H1 (cell line): Measurements from ENCODE around the gene CADM1. TPM values are rescaled to one million over a fixed set of nuclear protein-coding genes. Genes with fewer than 3 reads are reported as not detected.

Source experiments
- CTCF ChIA-PET: fragments of 300-600 bp; sonication (Branson Sonifier 250); formaldehyde crosslinking; loops from one replicate; lab custom pipeline; 2021; ENCODE audit not compliant: partially characterized antibody; lab: Charles Lee
- POLR2A ChIA-PET: fragments of 300-600 bp; sonication (Branson Sonifier 250); formaldehyde crosslinking; loops from one replicate; lab custom pipeline; 2021; ENCODE audit warnings: inconsistent platforms; ENCODE audit not compliant: partially characterized antibody; lab: Charles Lee
- DNase-seq, 2 experiments: peaks; one replicate each; pipeline versions ENCODE4 v3.0.0 to v3.0.0-alpha.2; 2010 to 2022; ENCODE audit warnings: low spot score in 2 of 2, low read depth in 1 of 2, mixed read lengths in 1 of 2
- FAIRE-seq: peaks from 2 replicates; lab custom pipeline; 2011; peaks lifted over from hg19 to GRCh38; lab: Jason Lieb, UNC
- H2AFZ ChIP-seq: 2 replicates; pipeline ENCODE4 v1.8.1; 2012; ENCODE audit warnings: low read length, inconsistent platforms
- H2AK5ac ChIP-seq: 2 replicates; pipeline ENCODE4 v1.6.1; 2013; ENCODE audit warnings: low read depth, low read length
- H2BK120ac ChIP-seq: replicated peaks from 2 replicates; pipeline ENCODE3; 2013; ENCODE audit warnings: low read depth, low read length, inconsistent platforms
- H2BK12ac ChIP-seq: 2 replicates; pipeline ENCODE4 v1.6.1; 2013; ENCODE audit warnings: low read depth, low read length
- H2BK15ac ChIP-seq: 2 replicates; pipeline ENCODE4 v1.6.1; 2013; ENCODE audit warnings: low read length
- H2BK20ac ChIP-seq: 2 replicates; pipeline ENCODE4 v1.6.1; 2013; ENCODE audit warnings: low read length
- H2BK5ac ChIP-seq: 2 replicates; pipeline ENCODE4 v1.6.1; 2013; ENCODE audit warnings: low read depth, low read length
- H3K14ac ChIP-seq: 2 replicates; pipeline ENCODE4 v1.6.1; 2013; ENCODE audit warnings: inconsistent platforms; ENCODE audit not compliant: insufficient read length
- H3K18ac ChIP-seq: 2 replicates; pipeline ENCODE4 v1.6.1; 2013; ENCODE audit warnings: low read length; ENCODE audit errors: extremely low read depth
- H3K23ac ChIP-seq: 2 replicates; pipeline ENCODE4 v1.6.1; 2013; ENCODE audit warnings: inconsistent platforms; ENCODE audit not compliant: insufficient read length
- H3K23me2 ChIP-seq: 2 replicates; pipeline ENCODE4 v1.6.1; 2013; ENCODE audit warnings: low read depth, low read length
- H3K27ac ChIP-seq: 2 replicates; pipeline ENCODE4 v1.6.1; 2011; ENCODE audit warnings: low read depth, low read length, inconsistent platforms
- H3K27me3 ChIP-seq, 4 experiments: replicated peaks in 1 of 4; 1 replicate in 1 of 4; 2 replicates in 3 of 4; pipeline versions ENCODE4 v1.6.1 to v1.8.1; 2011 to 2013; ENCODE audit warnings: low read length in 3 of 4, mild to moderate bottlenecking in 3 of 4, inconsistent platforms in 2 of 4, mixed read lengths in 2 of 4, moderate library complexity in 1 of 4; ENCODE audit not compliant: control insufficient read depth in 3 of 4, insufficient read depth in 3 of 4; ENCODE audit errors: extremely low read depth in 1 of 4
- H3K36me3 ChIP-seq, 4 experiments: 2 replicates each; pipeline versions ENCODE4 v1.6.1 to v1.8.1; 2011 to 2013; ENCODE audit warnings: mild to moderate bottlenecking in 4 of 4, low read length in 3 of 4, moderate library complexity in 2 of 4, control low read depth in 1 of 4, inconsistent platforms in 1 of 4; ENCODE audit not compliant: insufficient read depth in 4 of 4, control insufficient read depth in 2 of 4
- H3K4ac ChIP-seq: replicated peaks from 2 replicates; pipeline ENCODE3; 2013; ENCODE audit warnings: low read length, low read depth, mixed read lengths, inconsistent platforms; ENCODE audit not compliant: insufficient read length
- H3K4me1 ChIP-seq, 4 experiments: replicated peaks in 1 of 4; 1 replicate in 1 of 4; 2 replicates in 3 of 4; pipeline versions ENCODE4 v1.6.1 to v1.8.1; 2011 to 2013; ENCODE audit warnings: low read length in 3 of 4, inconsistent platforms in 2 of 4, mixed read lengths in 1 of 4; ENCODE audit not compliant: insufficient read depth in 4 of 4, control insufficient read depth in 3 of 4
- H3K4me2 ChIP-seq, 2 experiments: 2 replicates each; pipeline versions ENCODE4 v1.6.1 to v1.8.1; 2011 to 2013; ENCODE audit warnings: low read depth in 2 of 2, low read length in 2 of 2, control low read depth in 1 of 2, inconsistent platforms in 1 of 2, mild to moderate bottlenecking in 1 of 2; ENCODE audit not compliant: insufficient read depth in 1 of 2
- H3K4me3 ChIP-seq, 4 experiments: fragments of 200-600, 300-600 bp in 1 of 4; sonication (generic), shearing (Covaris generic), sonication (Bioruptor Twin) in 1 of 4; 2 replicates each; pipeline versions ENCODE4 v1.5.1 to v1.8.1; 2011 to 2016; ENCODE audit warnings: low read length in 4 of 4, low read depth in 3 of 4, control low read depth in 2 of 4, inconsistent platforms in 2 of 4, mild to moderate bottlenecking in 2 of 4, mixed read lengths in 1 of 4, moderate library complexity in 1 of 4; ENCODE audit not compliant: insufficient read depth in 2 of 4; ENCODE audit errors: extremely low read depth in 1 of 4
- H3K56ac ChIP-seq: replicated peaks from 2 replicates; pipeline ENCODE3; 2013; ENCODE audit warnings: low read depth, mild to moderate bottlenecking, mixed read lengths, low read length, inconsistent platforms; ENCODE audit not compliant: insufficient read length
- H3K79me1 ChIP-seq: 2 replicates; pipeline ENCODE4 v1.6.1; 2013; ENCODE audit warnings: low read depth, low read length, control low read depth
- H3K79me2 ChIP-seq, 2 experiments: 2 replicates each; pipeline versions ENCODE4 v1.6.1 to v1.8.1; 2012 to 2013; ENCODE audit warnings: low read length in 2 of 2, mild to moderate bottlenecking in 2 of 2, inconsistent platforms in 1 of 2; ENCODE audit not compliant: insufficient read depth in 2 of 2, control insufficient read depth in 1 of 2
- H3K9ac ChIP-seq, 4 experiments: replicated peaks in 1 of 4; 1 replicate in 1 of 4; 2 replicates in 3 of 4; pipeline versions ENCODE4 v1.6.1 to v1.8.1; 2011 to 2013; ENCODE audit warnings: low read depth in 3 of 4, low read length in 3 of 4, control low read depth in 2 of 4, mild to moderate bottlenecking in 2 of 4, moderate library complexity in 2 of 4, inconsistent platforms in 1 of 4; ENCODE audit errors: extremely low read depth in 1 of 4
- H3K9me3 ChIP-seq, 2 experiments: 2 replicates each; pipeline versions ENCODE4 v1.6.1 to v1.8.1; 2012 to 2013; ENCODE audit warnings: mild to moderate bottlenecking in 2 of 2, moderate library complexity in 2 of 2, control low read depth in 1 of 2, inconsistent platforms in 1 of 2, low read depth in 1 of 2, low read length in 1 of 2, mixed read lengths in 1 of 2; ENCODE audit not compliant: insufficient read depth in 2 of 2
- H4K20me1 ChIP-seq, 2 experiments: replicated peaks in 1 of 2; 2 replicates each; pipeline versions ENCODE3 to v1.8.1; 2011 to 2013; ENCODE audit warnings: inconsistent platforms in 2 of 2, low read length in 2 of 2, mild to moderate bottlenecking in 1 of 2; ENCODE audit not compliant: insufficient read depth in 2 of 2, control insufficient read depth in 1 of 2
- H4K5ac ChIP-seq: 2 replicates; pipeline ENCODE4 v1.6.1; 2013; ENCODE audit warnings: low read length, low read depth, mixed read lengths, inconsistent platforms; ENCODE audit not compliant: insufficient read length
- H4K8ac ChIP-seq: 2 replicates; pipeline ENCODE4 v1.8.0; 2013; ENCODE audit warnings: mild to moderate bottlenecking, moderate library complexity, low read length, inconsistent platforms; ENCODE audit not compliant: insufficient read depth; ENCODE audit errors: extremely low read depth
- H4K91ac ChIP-seq: replicated peaks from 2 replicates; pipeline ENCODE3; 2013; ENCODE audit warnings: low read length, mixed read lengths, inconsistent platforms; ENCODE audit not compliant: insufficient read length
- CHD1 ChIP-seq: IDR thresholded peaks from 2 replicates; pipeline ENCODE4 v1.6.1; 2012; ENCODE audit warnings: low read depth, low read length, improper control_type of control experiment
- EZH2 ChIP-seq: fragments of 200-600 bp; sonication (generic); IDR thresholded peaks from 2 replicates; pipeline ENCODE4 v1.7.1; 2012; ENCODE audit warnings: low read depth, mild to moderate bottlenecking, moderate library complexity, low read length, inconsistent platforms; ENCODE audit not compliant: severe bottlenecking
- FOSL1 ChIP-seq: IDR thresholded peaks from 2 replicates; pipeline ENCODE4 v1.6.1; 2011; ENCODE audit warnings: mild to moderate bottlenecking, low read depth, low read length, moderate library complexity; ENCODE audit not compliant: insufficient read depth
- HDAC6 ChIP-seq: IDR thresholded peaks from one replicate; pipeline ENCODE4 v1.7.1; 2012; ENCODE audit warnings: low read depth, mild to moderate bottlenecking, inconsistent platforms, low read length, moderate library complexity
- KDM5A ChIP-seq: fragments of 200-600 bp; IDR thresholded peaks from 2 replicates; pipeline ENCODE4 v1.7.1; 2012; ENCODE audit warnings: mild to moderate bottlenecking, low read length, inconsistent platforms, mixed read lengths
- MAFK ChIP-seq: IDR thresholded peaks from 2 replicates; pipeline ENCODE4 v1.6.1; 2012; ENCODE audit warnings: low read depth, mild to moderate bottlenecking, improper control_type of control experiment, low read length
- POU5F1 ChIP-seq: IDR thresholded peaks from 2 replicates; pipeline ENCODE4 v1.6.1; 2011; ENCODE audit warnings: low read depth, mild to moderate bottlenecking, low read length, moderate library complexity
- RFX5 ChIP-seq: IDR thresholded peaks from 2 replicates; pipeline ENCODE4 v1.6.1; 2011; ENCODE audit warnings: low read depth, low read length, improper control_type of control experiment, borderline replicate concordance
- RXRA ChIP-seq: IDR thresholded peaks from 2 replicates; pipeline ENCODE4 v1.6.1; 2011; ENCODE audit warnings: low read depth, mild to moderate bottlenecking, low read length, moderate library complexity; ENCODE audit not compliant: insufficient read depth
- SP2 ChIP-seq: IDR thresholded peaks from 2 replicates; pipeline ENCODE4 v1.6.1; 2012; ENCODE audit warnings: mild to moderate bottlenecking, low read length, inconsistent platforms
- WGBS, 2 experiments: shearing (Covaris generic) in 1 of 2; methylation state at CpG; one replicate each; pipeline versions ENCODE4 v1.1.6 to v1.1.7; 2013 to 2015; ENCODE audit warnings: low lambda C conversion rate in 2 of 2, mixed read lengths in 2 of 2, inconsistent platforms in 1 of 2, low coverage in 1 of 2, missing lambda C conversion rate in 1 of 2; ENCODE audit not compliant: insufficient replicate concordance in 2 of 2, insufficient coverage in 1 of 2, insufficient read length in 1 of 2; ENCODE audit errors: extremely low coverage in 1 of 2, missing lambda C conversion rate in 1 of 2; 5-methylcytosine and 5-hydroxymethylcytosine counted together
- polyA plus RNA-seq, 7 experiments: library from polyadenylated mRNA; depleted of rRNA in 3 of 7; stranded (reverse) in 5 of 7; unstranded in 2 of 7; fragments of >200 nt in 5 of 7; fragments of 200-250 nt in 2 of 7; gene quantifications; 1 replicate in 5 of 7; 2 replicates in 1 of 7; 4 replicates in 1 of 7; pipeline versions ENCODE4 v1.2.1 to v1.2.3, GENCODE V29; 2011 to 2013; ENCODE audit warnings: missing spikeins in 2 of 7, mixed read lengths in 2 of 7
- total RNA-seq: library from RNA; stranded (reverse); fragmentation: NEBNext Ultra II Directional; extraction: Animal tissue kit (Norgen Biotek cat#: 25700); gene quantifications from 2 replicates; pipeline ENCODE4 v1.2.1, GENCODE V29; 2021

Gene CADM1
- total and polyA plus RNA-seq, 2 of the 8 experiments (the other 6 are each of a cell fraction or from before 2014, with no cell fraction given), result 8.3 to 25.3 TPM

- peak overlapping the region; percentile 41; the same call in 1 of the 2 replicates for H2BK12ac ChIP-seq
- CTCF ChIA-PET, result interaction anchor here (0.8 kb wide), 1 partner anchor 9 kb away, joined by 3 read pairs; no protein-coding TSS in a partner anchor
- H2BK15ac ChIP-seq, result no peak overlapping the region
Observed at GRCh38 chr11:115126515-115127208, 377.6 kb downstream of the CADM1 start.

More at GRCh38 chr11:115126515-115127208, 377.6 kb downstream of the CADM1 start:
- Histone ChIP-seq H3K79me2 (no peaks in the 10 kb centered on the region), H3K4me3 (no peak overlapping the region), H2BK120ac (no peak overlapping the region), H3K27me3 (no peaks in the 10 kb centered on the region; a peak in 1 of 7 replicates), H3K79me1 (no peaks in the 10 kb centered on the region), H3K36me3 (no peaks in the 10 kb centered on the region), H2AK5ac (no peak overlapping the region), H4K8ac (no peak overlapping the region), H2BK20ac (no peak overlapping the region), H3K23ac (no peak overlapping the region), H3K14ac (no peak overlapping the region), H3K27ac (no peak overlapping the region), H3K4me1 (peaks cover 0 to 4% (median 0%) of the 10 kb centered on the region in 4 experiments; a peak in 3 of 7 replicates), H4K5ac (no peak overlapping the region), H2AFZ (no peak overlapping the region), H4K20me1 (no peaks in the 10 kb centered on the region), H3K4me2 (no peak overlapping the region), H3K9ac (no peak overlapping the region), H3K9me3 (no peaks in the 10 kb centered on the region), H3K23me2 (no peaks in the 10 kb centered on the region), H3K56ac (no peak overlapping the region), H3K4ac (no peak overlapping the region), H2BK5ac (no peak overlapping the region), H4K91ac (no peak overlapping the region), H3K18ac (no peak overlapping the region)
- FAIRE-seq (no peak), DNase-seq (no peak)
- WGBS, 2 experiments, result 89% methylated on average over 10 of the region's 10 CpGs; no CpG with 5 or more reads in 1 of the 2 experiments
- no peak for TF ChIP-seq KDM5A
- no peak for TF ChIP-seq SP2
- no peak for TF ChIP-seq CHD1
- no peak for TF ChIP-seq RFX5
- no peak for TF ChIP-seq HDAC6
- no peak for TF ChIP-seq RXRA
- TF ChIP-seq MAFK, result no peak
- TF ChIP-seq EZH2, result no peak
- TF ChIP-seq FOSL1, result no peak
- no peak for TF ChIP-seq POU5F1
- POLR2A ChIA-PET, result no interaction called here
